Lower leg skin (tissue), 4 donors: ENCODE results near the gene PLEKHA6. TPM values are rescaled to one million over a fixed set of nuclear protein-coding genes. Genes with fewer than 3 reads are reported as not detected.
"Not testable (repeated sequence)": the region's sequence is repeated elsewhere in the genome, so short reads cannot be mapped to it uniquely, and the experiment has no call there.

Experiments
- DNase-seq, 2 donors: peaks; one replicate each; pipeline ENCODE4 v3.0.0-alpha.2; 2019; ENCODE audit warnings: low spot score in 2 of 2
- H3K4me3 ChIP-seq: fragments of 200-600 bp; sonication (generic); 2 replicates; pipeline ENCODE4 v1.5.1; 2017; ENCODE audit warnings: mild to moderate bottlenecking, low read depth; ENCODE audit not compliant: poor library complexity, severe bottlenecking
- POLR2A ChIP-seq, 2 donors: fragments of 450-650 bp; IDR thresholded peaks; one replicate each; pipeline ENCODE4 v1.6.1; 2016 to 2017; ENCODE audit warnings: antibody characterized with exemption in 2 of 2, mild to moderate bottlenecking in 1 of 2, moderate library complexity in 1 of 2
- WGBS, 2 donors: methylation state at CpG; one replicate each; pipeline ENCODE4 v1.1.5; 2018; 5-methylcytosine and 5-hydroxymethylcytosine counted together
- intact Hi-C: fragments of 100-400 bp; cut with DNase I; formaldehyde crosslinking; loops from one replicate; pipeline ENCODE4 v1.15.0; 2023; ENCODE audit warnings: low total_unique reads
- total RNA-seq, 4 donors: library from RNA; depleted of rRNA; stranded (reverse); fragments of >200 nt; gene quantifications; one replicate each; pipeline ENCODE4 v1.1.0, GENCODE V29; 2016
- TF ChIP-seq, protein P1 (sequence below), 3 donors: fragments of 450-650 bp; IDR thresholded peaks; one replicate each; pipeline ENCODE4 v1.5.1; 2016; ENCODE audit warnings: antibody characterized with exemption in 3 of 3, mild to moderate bottlenecking in 3 of 3, moderate library complexity in 2 of 3

Gene PLEKHA6
- total RNA-seq, 4 donors from 2014 or later = 1.7 to 16.4 (median 11.1) TPM

DNA sequence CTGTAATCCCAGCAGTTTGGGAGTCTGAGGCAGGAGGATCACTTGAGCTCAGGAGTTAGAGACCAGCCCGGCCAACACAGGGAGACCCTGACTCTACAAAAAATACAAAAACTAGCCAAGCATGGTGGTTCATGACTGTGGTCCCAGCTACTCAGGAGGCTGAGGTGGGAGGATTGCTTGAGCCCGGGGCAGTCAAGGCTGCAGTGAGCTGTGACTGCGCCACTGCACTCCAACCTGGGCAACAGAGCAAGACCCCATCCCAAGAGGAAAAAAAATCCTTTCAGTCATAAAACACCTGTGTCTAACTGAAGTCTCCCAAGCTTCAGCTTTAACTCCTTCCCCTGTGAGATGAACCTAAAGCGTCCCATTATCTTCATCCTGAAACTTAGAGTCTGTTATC is 112.9 kb downstream of the PLEKHA6 start:
- intact Hi-C loops = no loop called here
- TF ChIP-seq, protein P1, sequence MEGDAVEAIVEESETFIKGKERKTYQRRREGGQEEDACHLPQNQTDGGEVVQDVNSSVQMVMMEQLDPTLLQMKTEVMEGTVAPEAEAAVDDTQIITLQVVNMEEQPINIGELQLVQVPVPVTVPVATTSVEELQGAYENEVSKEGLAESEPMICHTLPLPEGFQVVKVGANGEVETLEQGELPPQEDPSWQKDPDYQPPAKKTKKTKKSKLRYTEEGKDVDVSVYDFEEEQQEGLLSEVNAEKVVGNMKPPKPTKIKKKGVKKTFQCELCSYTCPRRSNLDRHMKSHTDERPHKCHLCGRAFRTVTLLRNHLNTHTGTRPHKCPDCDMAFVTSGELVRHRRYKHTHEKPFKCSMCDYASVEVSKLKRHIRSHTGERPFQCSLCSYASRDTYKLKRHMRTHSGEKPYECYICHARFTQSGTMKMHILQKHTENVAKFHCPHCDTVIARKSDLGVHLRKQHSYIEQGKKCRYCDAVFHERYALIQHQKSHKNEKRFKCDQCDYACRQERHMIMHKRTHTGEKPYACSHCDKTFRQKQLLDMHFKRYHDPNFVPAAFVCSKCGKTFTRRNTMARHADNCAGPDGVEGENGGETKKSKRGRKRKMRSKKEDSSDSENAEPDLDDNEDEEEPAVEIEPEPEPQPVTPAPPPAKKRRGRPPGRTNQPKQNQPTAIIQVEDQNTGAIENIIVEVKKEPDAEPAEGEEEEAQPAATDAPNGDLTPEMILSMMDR (IDR thresholded peaks at IDR 0.05) = no peak
- TF ChIP-seq POLR2A (IDR thresholded peaks at IDR 0.05) = no peak
- DNase-seq = no peak
- WGBS, 2 donors = 97 to 99% methylated on average over 4 of the region's 4 CpGs
- H3K4me3 ChIP-seq = no peak overlapping the region

DNA sequence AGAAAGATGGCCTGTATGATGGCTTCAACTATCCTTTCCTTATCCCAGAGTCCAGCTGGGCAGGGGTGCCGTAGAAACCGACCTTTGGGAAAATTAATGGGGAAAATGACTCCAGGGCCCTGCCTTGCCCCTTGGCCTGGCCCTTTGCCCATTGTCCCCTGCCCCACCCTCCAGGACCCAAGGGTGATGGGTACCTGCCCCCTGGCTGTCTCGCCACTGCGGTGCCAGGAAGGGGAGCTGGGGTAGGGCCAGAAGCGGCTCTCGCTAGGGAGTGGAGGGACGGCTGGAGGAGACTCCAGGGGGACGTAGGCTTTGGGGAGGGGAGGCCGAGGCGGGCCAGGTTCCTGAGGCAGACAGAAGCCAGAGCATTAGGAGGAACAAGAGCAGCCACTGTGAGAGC is 116.8 kb downstream of the PLEKHA6 start:
- no peak for DNase-seq
- intact Hi-C loops = no loop called here
- TF ChIP-seq, protein P1 (IDR thresholded peaks at IDR 0.05) = no peak
- no peak for TF ChIP-seq POLR2A (IDR thresholded peaks at IDR 0.05)
- no peak overlapping the region for H3K4me3 ChIP-seq
- 94 to 95% methylated on average over 10 of the region's 10 CpGs for WGBS, 2 donors

DNA sequence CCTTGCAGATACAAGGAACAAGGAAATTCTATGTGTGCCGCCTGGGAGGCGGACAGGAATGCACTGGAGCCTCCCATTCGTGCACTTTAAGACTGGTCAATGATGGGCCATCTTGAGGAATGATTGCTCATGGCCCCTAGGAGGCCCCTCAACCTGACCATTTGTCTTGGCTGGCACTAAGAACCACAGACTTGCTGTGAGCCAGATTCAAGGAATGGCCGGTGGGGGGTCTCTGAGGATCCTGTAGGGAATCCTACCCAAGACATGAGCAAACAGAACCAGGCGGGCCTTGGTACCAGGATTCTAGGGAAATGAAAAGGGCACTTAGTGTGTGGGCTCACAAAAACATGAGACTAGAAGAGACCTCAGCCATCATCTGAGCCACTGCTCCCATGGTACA is 117.8 kb downstream of the PLEKHA6 start:
- intact Hi-C loops = no loop called here
- no peak overlapping the region for H3K4me3 ChIP-seq
- no peak for DNase-seq
- TF ChIP-seq, protein P1 (IDR thresholded peaks at IDR 0.05) = no peak
- TF ChIP-seq POLR2A (IDR thresholded peaks at IDR 0.05) = no peak
- WGBS, 2 donors = 94 to 95% methylated on average over 5 of the region's 5 CpGs

DNA sequence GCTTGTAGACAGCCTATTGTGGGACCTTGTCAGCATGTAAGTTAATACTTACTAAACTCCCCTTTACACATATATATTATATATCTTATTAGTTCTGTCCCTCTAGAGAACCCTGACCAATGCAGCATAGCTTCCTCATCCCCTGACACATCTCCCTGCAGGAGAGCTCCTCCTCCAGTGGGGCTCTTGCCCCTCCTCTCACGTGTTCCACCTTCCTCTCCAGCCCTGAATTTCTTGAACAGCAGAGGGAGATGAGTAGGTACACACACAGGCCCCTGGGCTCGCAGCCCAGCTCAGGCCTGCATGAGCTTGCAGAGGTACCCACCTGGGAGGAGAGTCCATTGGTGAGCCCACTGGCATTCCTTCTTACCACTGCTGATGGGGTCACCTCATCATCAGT is 118.7 kb downstream of the PLEKHA6 start:
- intact Hi-C loops = no loop called here
- WGBS, 2 donors = 48 to 49% methylated on average over 2 of the region's 2 CpGs
- no peak for TF ChIP-seq POLR2A (IDR thresholded peaks at IDR 0.05)
- TF ChIP-seq, protein P1 (IDR thresholded peaks at IDR 0.05) = no peak
- no peak overlapping the region for H3K4me3 ChIP-seq
- DNase-seq = no peak

DNA sequence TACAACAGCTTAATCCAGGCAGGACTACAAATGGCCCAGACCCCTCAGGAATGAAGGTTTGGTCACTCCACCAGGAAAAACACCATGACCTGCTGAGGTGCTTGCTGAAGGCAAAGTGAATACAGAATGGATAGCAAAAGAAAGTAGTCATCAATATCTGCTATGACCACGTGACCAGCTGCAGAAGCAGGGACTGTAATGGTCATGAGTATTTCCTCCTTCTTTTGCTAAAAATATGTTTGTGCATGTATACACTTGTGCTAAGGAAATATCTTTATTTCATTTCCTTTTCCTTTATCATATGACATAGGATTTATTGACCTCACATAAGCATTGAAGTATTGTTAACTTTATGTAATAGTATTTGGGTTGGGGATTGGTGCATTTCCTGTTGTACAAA is 119.5 kb downstream of the PLEKHA6 start:
- DNase-seq = no peak
- no peak for TF ChIP-seq POLR2A (IDR thresholded peaks at IDR 0.05)
- TF ChIP-seq, protein P1 (IDR thresholded peaks at IDR 0.05) = no peak
- no peak overlapping the region for H3K4me3 ChIP-seq
- WGBS, 2 donors = 79 to 83% methylated on average over 1 of the region's 1 CpG
- intact Hi-C loops = no loop called here

DNA sequence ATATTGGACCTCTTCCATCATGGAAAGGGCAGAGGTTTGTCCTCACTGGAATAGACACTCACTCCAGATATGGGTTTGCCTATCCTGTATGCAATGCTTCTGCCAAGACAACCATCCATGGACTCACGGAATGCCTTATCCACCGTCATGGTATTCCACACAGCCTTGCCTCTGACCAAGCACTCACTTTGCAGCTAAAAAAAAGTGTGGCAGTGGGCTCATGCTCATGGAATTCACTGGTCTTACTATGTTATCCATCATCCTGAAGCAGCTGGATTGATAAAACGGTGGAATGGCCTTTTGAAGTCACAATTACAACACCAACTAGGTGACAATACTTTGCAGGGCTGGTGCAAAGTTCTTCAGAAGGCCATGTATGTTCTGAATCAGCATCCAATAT is 120.3 kb downstream of the PLEKHA6 start:
- intact Hi-C loops, DNase-seq, H3K4me3 ChIP-seq: not testable (repeated sequence)
- WGBS, 2 donors = 88 to 90% methylated on average over 3 of the region's 3 CpGs

DNA sequence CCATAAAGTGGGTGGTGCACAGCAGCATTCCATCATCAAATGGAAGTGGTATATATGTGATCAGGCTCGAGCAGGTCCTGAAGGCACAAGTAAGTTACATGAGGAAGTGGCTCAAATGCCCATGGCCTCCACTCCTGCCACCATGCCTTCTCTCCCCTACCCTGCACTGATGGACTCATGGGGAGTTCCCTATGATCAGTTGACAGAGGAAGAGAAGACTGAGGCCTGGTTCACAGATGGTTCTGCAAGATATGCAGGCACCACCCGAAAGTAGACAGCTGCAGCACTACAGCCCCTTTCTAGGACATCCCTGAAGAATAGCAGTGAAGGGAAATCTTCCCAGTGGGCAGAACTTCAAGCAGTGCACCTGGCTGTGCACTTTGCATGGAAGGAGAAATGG is 121.2 kb downstream of the PLEKHA6 start:
- WGBS, 2 donors = 89 to 94% methylated on average over 2 of the region's 2 CpGs
- DNase-seq, intact Hi-C loops, H3K4me3 ChIP-seq: not testable (repeated sequence)

DNA sequence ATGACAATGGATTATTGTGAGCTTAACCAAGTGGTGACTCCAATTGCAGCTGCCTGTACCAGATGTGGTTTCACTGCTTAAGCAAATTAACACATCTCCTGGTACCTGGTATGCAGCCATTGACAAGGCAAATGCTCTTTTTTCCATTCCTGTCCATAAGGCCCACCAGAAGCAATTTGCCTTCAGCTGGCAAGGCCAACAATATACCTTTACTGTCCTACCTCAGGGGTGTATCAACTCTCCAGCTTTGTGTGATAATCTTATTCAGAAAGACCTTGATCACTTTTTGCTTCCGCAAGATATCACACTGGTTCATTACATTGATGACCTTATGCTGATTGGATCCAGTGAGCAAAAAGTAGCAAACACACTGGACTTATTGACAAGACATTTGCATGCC is 122.2 kb downstream of the PLEKHA6 start:
- DNase-seq, intact Hi-C loops, H3K4me3 ChIP-seq: not testable (repeated sequence)
- WGBS, 2 donors = 94 to 100% methylated on average over 1 of the region's 1 CpG
